Activated CD8-positive, alpha-beta memory T cell treated with anti-CD3 and anti-CD28 coated beads, Interleukin-2, amount 50 U/mL, for 48 hours (primary cell): ENCODE results near the gene XRN2.

Source experiments
- DNase-seq: peaks from one replicate; pipeline ENCODE4 v3.0.0-alpha.2; 2020

XRN2 gene, protein sequence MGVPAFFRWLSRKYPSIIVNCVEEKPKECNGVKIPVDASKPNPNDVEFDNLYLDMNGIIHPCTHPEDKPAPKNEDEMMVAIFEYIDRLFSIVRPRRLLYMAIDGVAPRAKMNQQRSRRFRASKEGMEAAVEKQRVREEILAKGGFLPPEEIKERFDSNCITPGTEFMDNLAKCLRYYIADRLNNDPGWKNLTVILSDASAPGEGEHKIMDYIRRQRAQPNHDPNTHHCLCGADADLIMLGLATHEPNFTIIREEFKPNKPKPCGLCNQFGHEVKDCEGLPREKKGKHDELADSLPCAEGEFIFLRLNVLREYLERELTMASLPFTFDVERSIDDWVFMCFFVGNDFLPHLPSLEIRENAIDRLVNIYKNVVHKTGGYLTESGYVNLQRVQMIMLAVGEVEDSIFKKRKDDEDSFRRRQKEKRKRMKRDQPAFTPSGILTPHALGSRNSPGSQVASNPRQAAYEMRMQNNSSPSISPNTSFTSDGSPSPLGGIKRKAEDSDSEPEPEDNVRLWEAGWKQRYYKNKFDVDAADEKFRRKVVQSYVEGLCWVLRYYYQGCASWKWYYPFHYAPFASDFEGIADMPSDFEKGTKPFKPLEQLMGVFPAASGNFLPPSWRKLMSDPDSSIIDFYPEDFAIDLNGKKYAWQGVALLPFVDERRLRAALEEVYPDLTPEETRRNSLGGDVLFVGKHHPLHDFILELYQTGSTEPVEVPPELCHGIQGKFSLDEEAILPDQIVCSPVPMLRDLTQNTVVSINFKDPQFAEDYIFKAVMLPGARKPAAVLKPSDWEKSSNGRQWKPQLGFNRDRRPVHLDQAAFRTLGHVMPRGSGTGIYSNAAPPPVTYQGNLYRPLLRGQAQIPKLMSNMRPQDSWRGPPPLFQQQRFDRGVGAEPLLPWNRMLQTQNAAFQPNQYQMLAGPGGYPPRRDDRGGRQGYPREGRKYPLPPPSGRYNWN

DNA sequence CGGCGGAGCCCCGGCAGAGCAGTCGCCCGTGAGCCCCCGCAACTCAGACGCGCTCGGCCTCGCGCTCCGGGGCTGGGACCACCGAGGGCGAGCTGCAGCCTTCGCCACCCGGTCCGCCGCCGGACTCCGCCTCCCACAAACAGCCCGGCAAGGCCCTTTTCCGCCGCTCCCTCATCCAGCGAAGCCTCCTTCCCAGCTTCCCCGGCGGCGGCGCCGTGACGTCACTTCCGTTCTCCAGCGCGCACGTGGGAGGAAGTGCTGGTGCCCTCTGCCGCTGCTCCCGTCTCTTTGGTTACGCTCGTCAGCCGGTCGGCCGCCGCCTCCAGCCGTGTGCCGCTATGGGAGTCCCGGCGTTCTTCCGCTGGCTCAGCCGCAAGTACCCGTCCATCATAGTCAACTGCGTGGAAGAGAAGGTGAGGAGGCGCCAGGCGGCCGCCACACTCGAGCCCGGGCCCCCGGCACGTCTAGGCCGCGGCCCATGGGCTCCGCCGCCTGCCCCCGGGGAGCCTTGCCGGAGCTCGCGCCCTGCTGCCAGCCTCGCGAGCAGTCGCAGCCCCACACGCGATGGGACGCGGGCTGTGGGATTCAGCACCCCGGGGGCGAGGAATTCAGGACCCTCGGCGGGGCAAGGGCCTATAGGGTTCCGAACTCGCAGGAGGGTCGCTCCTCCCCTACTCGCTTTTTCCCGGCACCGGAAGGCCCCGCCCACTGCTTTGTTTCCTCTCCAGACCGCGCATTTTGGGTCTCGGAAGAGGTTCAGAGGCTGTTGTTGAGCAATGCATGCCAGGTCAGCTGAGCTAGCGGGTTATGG, at the start of gene XRN2:
Gene XRN2, plus strand, starts transcription at position 271 of the 811 bp plus-strand sequence. Its CDS starts 68 bp downstream, at position 339.
- peak; percentile 99 for DNase-seq

DNA sequence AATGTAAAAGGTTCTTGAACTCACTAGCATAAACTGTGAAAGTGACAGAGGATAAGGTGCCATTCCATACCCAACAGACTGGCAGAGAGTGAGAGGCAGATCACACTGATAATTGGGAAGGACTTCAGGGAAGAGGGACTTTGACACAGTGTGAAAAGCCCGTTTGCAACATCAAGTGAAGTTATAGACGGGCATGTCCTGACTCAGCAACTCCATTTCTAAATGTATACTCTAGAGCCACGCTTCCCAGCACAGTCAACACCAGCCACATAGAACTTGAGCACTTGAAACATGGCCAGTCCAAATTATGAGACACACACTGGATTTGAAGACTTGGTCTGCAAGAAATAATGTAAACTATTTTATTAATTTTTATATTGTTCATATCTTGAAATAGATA, 45.9 kb upstream of the XRN2 start:
- no peak for DNase-seq

DNA sequence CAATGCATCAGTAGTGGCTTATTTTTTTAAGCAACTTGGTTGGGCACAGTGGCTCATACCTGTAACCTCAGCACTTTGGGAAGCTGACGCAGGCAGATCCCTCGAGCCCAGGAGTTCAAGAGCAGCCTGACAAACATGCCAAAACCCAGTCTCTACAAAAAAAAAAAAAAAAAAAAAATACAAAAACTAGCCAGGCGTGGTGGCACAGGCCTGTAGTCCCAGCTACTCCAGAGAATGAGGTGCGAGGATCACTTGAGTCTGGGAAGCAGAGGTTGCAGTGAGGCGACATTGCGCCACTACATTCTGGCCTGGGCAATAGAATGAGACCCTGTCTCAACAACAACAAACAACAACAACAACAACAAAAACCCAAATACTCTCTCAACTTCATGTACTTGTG, 44.7 kb upstream of the XRN2 start:
- no peak for DNase-seq

DNA sequence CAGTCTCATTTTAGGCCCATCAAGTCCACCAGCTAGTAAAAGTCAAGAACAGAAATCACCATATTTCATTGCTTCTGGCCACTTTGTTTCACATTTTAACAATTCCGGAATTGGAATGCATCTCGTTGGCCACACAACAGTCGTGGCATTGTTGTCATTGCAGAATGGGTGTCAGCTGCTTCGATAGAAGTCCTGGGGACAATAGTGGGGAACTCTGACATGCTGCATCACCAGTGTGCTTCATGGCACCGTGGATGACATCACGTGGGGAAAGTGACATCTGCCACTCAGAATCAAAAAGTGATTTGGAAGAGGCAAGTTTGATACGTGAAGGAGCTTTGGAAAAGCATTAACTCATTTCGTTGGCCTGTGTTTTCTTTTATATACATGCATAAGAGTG, 43.8 kb upstream of the XRN2 start:
- no peak for DNase-seq

DNA sequence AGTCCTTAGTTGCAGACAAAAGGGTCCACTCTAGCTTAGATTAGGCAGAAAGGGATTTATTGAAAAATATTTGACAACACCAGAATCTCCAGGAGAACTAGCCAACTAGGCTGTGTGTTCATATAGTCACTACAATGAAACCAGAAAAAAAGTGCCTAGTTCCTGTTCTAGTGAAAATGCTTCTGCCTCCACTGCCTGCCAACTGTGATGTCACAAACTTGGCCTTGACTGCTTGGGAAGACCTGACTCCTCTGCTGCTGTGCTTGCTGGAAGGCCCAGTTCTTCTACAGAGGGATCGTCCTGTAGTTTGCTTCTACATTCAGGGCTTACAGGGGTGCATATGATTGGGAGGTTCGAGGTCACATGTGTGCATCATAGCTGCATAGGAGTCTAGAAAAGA, 40.3 kb upstream of the XRN2 start:
- no peak for DNase-seq

DNA sequence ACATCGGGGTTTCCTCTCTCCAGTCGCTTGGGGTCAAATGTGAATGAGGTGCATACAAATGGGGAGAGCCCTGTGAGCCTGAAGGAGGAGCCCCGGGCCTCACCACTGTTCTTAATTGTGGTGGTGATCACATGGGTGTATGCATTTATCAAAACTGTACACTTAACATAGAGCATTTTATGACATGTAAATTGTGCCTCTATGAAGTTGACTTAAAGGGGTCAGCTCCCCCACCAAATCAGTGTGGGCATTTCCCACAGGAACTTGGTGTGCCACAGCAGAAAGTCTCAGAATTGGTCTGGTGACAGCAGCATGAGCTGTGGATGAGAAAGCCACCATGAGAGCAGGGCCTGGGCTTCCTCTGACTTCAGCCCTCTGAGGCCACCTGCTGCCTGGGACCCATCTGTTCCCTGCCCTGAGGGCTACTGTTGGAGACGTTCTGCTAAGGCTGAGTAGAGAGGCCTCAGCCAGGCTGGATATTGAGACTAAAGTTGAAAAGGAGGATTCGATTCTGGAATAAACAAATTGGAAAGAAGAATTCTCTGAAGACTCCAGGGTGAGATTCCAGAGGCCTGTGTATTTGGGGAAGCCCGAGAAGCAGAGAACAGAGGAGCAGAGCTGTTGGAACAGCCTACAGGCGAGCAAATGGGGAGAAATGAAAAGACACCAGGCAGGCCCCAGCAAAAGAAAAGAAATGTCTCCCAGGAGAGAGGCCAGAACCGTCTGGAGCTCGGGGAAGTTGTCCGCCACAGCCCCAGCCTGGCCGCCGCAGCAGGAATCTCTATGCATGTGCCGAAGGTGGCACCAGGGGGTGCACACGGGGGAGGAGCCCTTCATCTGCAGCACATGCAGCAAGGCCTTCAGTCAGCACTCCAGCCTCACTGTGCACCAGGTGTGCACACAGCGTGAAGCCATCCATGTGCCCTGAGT, 37.6 kb upstream of the XRN2 start:
- DNase-seq = no peak

DNA sequence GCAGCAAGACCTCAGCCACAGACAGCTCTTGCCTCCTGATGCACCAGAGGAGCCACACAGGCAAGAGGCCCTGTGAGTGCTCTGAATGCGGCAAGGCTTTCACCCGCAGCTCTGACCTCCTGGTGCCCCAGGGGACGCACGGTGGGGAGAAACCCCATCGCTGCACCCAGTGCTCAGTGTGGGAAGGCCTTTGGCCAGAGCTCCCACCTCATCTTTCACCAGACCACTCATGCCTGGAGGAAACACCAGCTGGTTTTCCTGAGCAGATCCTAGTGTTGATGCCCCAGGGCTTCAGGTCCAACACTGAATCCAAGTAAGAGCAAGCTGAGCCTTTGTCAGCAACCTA, 37.0 kb upstream of the XRN2 start:
- no peak for DNase-seq

DNA sequence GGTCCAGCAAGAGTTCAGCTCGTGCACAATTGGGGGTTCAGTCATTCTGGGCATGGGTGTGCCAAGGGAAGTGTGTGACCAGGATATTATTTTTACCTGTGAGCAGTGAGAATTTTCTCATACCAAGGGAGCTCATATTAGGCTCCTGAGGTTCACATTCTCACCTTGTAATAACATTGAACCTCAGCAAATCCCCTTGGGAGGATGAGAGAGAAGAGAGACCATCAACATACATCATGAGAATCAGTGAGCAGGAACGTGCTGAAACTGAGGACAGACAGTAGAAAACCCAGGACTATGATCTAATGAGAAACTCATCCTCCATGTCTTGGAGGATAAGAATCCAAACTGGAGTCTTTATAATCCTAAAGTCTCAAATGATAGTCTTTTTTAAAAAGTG, 33.4 kb upstream of the XRN2 start:
- no peak for DNase-seq

DNA sequence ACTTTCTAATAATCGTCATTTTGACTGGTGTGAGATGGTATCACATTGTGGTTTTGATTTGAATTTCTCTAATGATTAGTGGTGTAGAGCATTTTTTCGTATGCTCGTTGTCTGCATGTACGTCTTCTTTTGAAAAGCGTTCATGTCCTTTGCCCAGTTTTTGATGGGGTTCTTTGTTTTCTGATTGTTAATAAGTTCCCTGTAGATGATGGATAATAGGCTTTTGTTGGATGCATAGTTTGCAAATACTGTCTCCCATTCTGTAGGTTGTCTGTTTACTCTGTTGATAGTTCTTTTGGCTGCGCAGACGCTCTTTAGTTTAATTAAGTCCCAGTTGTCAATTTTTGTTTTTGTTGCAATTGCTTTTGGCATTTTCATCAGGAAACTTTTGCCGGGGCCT, 32.3 kb upstream of the XRN2 start:
- DNase-seq = no peak

DNA sequence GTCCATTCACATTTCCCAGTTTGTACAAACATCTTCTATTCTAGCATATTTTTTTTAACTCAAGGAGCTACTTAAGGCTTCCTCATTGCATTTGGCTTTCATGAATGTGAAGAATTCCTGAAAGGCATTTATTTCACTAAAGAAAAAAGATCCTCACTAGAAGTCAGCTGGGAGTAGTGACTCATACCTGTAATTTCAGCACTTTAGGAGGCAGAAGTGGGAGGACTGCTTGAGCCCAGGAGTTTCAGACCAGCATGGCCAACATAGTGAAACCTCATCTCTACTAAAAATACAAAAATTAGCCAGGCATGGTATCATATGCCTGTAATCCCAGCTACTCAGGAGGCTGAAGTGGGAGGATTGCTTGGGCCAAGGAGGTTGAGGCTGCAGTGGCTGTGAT, 30.9 kb upstream of the XRN2 start:
- DNase-seq = no peak

DNA sequence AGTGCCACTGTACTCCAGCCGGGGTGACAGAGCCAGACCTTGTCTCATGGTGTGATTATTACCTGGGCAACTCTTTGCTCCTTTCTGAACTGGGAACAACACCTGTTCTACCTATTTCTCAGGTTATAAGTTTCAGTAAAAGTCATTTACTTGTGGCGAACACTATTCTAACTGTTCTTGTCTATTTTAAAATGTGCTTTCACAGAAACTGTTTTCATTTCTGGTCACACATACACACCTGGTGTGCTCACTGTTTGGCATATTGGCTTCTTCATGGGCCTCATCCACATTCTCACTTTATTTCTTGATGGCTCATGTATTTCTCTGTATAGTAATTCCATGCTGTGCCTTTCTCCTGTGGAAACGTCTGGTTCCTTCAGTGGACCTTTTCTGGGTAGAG, 30.5 kb upstream of the XRN2 start:
- no peak for DNase-seq

DNA sequence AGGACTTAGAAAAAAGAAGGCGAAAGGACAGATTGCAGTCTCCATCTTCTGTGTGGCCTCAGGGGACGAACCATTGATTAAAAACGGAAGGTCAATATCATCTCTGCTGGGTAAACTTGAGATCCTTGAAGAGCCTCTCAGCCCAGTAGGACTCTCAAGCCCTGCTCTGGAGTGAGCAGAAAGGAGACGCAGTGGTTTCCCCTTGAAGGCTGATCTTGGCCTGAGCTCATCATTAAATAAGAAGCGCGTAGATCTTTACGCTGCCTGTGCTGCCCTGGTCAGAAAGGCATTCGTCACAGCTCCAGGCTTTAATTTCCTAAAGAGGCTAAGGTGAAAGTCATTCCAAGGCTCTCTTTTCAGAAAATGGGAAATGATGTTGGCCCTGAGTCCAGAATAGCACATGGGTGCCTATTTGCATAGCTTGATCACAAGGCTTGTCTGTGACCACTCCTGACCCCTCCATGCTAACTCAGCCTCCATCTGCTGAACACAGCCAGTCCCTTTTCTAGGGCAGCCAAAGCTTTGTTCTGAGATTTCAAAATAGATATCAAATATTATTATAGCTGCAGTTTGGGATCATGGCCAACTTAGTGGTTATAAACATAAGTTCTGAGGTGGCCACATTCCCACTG, 29.3 kb upstream of the XRN2 start:
- DNase-seq = no peak

DNA sequence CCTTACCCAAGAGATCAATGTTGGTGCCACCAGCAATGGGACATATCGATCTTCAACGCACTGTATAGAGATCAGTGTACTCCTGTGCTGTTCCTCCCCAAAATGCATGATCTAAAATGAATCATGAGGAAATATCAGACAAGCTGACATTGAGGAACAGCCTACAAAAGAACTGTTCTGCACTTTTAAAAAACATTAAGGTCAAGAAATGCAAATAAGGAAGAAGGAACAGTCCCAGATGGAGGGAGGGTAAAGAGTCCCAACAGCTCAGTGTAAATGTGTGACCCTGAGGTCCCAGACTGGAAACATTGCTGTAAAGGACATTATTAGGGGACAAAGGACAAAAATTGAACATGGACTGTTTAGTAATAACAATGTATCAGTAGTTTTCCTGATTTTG, 24.3 kb upstream of the XRN2 start:
- no peak for DNase-seq

DNA sequence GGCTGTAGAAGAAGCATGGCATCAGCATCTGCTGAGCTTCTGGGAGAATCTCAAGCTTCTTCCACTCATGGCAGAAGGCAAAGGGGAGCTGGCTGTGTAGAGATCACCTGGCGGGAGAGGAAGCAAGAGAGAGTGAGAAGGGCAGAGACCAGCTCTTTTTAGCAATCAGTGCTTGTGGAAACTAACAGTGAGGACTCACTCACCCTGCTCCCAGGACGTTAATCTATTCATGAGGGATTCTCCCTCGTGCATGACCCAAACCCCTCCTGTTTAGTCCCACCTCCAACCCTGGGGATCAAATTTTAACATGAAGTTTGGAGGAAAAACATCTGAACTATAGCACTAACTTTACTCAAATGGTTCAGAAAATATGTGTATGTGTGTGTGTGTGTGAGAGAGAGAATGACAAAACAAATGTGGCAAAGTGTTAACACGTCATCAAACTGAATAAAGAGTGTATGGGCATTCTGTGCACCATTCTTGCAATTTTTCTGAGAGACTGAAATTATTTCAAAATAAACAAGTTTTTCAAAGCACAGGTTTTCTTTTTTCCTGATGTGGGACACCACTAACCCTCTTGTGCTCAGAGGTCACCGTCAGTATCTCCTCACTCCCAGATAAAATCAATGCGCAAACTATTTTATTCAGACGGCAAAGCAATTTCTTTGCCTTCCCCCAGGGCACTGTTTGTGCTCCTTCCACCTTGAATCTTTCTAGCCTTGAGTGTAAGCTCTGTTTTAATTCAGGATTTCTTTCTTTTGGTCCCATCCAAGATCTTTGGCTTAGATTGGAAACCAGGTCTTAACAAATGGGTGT, 23.2 kb upstream of the XRN2 start:
- DNase-seq = no peak

DNA sequence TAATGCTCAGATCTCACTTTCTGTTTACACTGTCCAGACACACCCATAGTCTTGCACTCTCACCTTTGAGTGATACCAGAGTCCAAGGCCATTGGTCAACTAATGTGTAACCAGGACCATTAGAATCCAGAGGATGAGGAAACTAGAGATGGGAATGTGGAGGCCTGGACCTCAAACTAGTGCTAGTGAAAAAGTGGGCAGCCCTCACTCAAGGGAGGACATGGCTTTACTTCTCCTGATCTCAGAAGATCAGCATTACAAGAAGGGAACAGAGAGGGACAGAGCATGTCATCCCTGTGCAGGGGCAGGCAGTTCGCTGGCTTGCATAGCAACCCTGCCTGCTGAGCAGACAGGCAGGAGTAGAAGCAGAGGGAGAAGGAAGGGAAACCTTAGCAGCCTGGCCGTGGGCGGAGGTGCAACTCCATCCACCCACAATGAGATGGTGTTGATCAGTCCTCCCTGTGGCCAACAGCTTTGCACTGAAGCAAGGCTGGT, 22.6 kb upstream of the XRN2 start:
- no peak for DNase-seq

DNA sequence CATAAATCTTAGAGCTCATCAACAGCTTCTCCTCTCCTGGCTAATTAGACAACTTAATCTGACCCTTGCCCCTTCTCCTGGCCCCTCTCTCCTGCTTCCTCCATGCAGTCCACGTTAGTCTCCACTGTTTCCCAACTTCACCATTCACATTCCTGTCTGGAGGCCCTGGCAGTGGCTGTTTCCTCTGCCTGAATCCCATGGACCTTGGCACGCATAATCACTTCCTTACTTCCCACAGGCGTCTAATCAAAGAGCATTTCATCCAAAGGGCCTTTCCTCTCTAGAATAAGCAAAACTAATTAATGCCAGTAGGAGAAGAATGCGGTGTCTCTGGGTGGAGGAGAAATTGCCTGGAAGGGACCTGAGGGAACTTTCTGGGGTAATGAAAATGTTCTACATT, 16.4 kb upstream of the XRN2 start:
- no peak for DNase-seq

DNA sequence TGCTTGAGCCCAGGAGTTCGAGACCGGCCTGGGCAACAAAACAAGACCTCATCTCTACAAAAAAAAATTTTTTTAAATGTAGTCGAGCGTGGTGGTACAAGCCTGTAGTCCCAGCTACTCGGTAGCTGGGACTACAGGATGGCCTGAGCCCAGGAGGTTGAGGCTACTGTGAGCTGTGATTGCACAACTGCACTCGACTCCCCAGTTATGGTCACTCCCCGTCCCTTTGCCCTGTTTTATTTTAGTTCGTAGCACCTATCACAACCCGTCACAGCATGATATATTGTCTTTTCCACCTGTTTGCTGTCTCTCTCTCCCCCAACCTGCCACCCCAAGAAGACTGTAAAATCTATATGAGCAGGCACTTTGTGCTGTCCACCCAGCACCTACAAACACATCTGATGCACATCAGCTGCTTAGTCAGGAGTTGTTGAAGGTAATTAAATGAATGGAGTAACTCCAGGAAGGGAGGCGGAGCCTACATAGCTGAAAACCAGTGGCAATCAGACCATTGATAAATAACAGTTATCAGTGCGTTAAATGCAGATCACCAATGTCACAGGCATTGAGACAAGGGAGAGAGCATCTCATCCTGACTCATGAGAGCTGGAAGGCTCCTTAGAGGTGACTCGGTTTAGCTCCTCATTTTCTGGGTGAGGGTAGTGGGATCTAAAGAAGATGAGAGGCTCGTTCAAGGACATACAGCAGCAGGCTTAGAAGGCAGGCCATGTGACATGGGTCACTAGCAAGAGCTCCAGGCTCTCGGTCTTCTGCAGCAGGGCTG, 14.4 kb upstream of the XRN2 start:
- DNase-seq = no peak

DNA sequence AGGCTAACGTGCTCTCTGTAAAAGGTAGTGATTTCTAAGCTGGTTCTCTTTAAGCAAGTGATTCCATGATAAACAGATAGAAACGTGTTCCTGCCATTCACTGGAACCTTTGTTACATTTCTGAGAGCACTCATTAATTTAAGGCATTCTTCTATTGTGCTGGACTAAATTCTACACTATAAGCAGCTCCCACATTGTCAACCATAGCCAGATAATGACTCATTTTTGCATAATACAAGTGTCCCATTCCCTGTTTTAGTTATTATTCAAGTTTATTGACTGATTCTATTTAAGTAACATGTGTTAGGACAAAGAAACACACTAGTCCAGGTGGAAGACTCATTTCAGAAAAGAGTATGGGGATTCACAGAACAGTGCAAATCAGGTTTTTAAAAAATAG, 13.5 kb upstream of the XRN2 start:
- no peak for DNase-seq

DNA sequence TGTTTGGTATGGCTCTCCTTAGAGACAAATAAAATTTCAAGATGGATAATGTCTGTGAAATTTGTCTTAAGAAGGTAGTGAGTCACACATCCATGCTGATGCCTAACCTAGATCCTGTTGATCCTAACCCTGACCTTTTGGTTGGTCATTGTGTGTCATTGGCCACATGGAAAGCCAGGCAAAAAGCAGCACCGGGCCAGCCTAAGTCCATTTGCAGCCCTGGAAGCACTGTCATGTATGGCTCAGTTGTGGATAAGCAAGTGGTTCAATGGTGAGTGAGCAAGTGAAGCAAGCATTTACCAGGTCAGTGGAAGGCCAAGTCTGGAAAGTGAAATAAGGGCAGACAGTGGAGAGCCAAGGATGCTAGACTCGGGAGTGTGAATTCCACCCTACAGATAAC, 12.1 kb upstream of the XRN2 start:
- no peak for DNase-seq

DNA sequence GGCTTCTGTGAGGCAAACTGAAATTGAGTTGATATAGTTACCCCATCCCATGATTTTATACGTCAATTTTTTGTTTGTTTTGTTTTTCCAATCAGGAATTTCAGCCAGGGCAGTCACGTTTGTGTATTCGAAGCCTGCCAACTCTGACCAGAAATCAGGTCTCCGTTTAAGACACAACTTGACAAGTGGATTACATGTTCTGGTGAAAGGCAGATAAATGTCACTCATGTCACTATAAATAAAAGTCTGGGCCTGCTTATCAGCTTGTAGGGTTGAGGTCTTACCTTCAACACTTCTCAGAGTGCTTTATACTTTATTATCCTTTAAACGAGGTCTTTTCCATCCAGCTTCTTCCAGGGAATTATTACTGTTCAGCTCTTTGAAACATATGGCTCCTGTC, 8.4 kb upstream of the XRN2 start:
- no peak for DNase-seq
